Raji (cell line): ENCODE results near the gene CRLF3.
A peak's percentile ranks its signal among the peaks of the same experiment; 100 is the strongest.

Source experiments
- POLR2A ChIP-seq: IDR thresholded peaks from 2 replicates; pipeline ENCODE4 v1.6.1; 2011; ENCODE audit warnings: low read depth, low read length, control low read depth; ENCODE audit not compliant: insufficient read depth

Gene CRLF3

GRCh38 chr17:30824356-30825145, at the start of gene CRLF3:
CRLF3 (minus strand) TSS chr17:30824692; CDS start chr17:30824651, 41 bp downstream.
- peak; percentile 83 for TF ChIP-seq POLR2A

- TF ChIP-seq POLR2A, result no peak
Measured at GRCh38 chr17:30869005-30869404, 44.5 kb upstream of the CRLF3 start.

- TF ChIP-seq POLR2A, result no peak
Measured at GRCh38 chr17:30864636-30865035, 40.1 kb upstream of the CRLF3 start.

- no peak for TF ChIP-seq POLR2A
Measured at GRCh38 chr17:30858556-30859250, 34.2 kb upstream of the CRLF3 start.

GRCh38 chr17:30854146-30854545, 29.7 kb upstream of the CRLF3 start:
- TF ChIP-seq POLR2A, result no peak

- no peak for TF ChIP-seq POLR2A
Measured at GRCh38 chr17:30848021-30848420, 23.5 kb upstream of the CRLF3 start.

- no peak for TF ChIP-seq POLR2A
Measured at GRCh38 chr17:30840771-30841170, 16.3 kb upstream of the CRLF3 start.

GRCh38 chr17:30838202-30838807, 13.8 kb upstream of the CRLF3 start:
- TF ChIP-seq POLR2A, result no peak

GRCh38 chr17:30832438-30833124, 8.1 kb upstream of the CRLF3 start:
- no peak for TF ChIP-seq POLR2A

- TF ChIP-seq POLR2A, result peak; percentile 83
Measured at GRCh38 chr17:30831663-30832437, 7.4 kb upstream of the CRLF3 start, which contains the start of gene ATAD5. ATAD5 (plus strand) TSS chr17:30831966; CDS start chr17:30832348, 382 bp downstream.

GRCh38 chr17:30831257-30831656, 6.8 kb upstream of the CRLF3 start:
- TF ChIP-seq POLR2A, result no peak

GRCh38 chr17:30829022-30829421, 4.5 kb upstream of the CRLF3 start:
- TF ChIP-seq POLR2A, result no peak

- TF ChIP-seq POLR2A, result no peak
Measured at GRCh38 chr17:30827082-30827481, 2.6 kb upstream of the CRLF3 start.

GRCh38 chr17:30824002-30824355, 513 bp downstream of the CRLF3 start:
- TF ChIP-seq POLR2A, result no peak

GRCh38 chr17:30823421-30823820, 1.1 kb downstream of the CRLF3 start:
- TF ChIP-seq POLR2A, result no peak
